ENCODE measurements around the gene CDSN.

GRCh38 chr6:31096215-31096614, 24.0 kb downstream of the CDSN start:
- no peak for TF ChIP-seq CTCF (conservative IDR thresholded peaks at IDR 0.05; ENCODE audit: low read length)
- TF ChIP-seq EZH2phosphoT487 (IDR thresholded peaks at IDR 0.05; ENCODE audit: borderline replicate concordance) = no peak

Measured in Loucy (cell line).